ENCODE data around the gene GIMAP6.

GRCh38 chr7:150631866-150632864 lies at the start of gene GIMAP6:
- TF ChIP-seq EZH2 (IDR thresholded peaks at IDR 0.05; ENCODE audit: low read depth, low read length, severe bottlenecking), result no peak
- TF ChIP-seq POLR2A (IDR thresholded peaks at IDR 0.05; ENCODE audit: control extremely low read depth in 1 of 2, low read depth in 2 of 2, low read length in 2 of 2), result no peak
- TF ChIP-seq, protein P1, sequence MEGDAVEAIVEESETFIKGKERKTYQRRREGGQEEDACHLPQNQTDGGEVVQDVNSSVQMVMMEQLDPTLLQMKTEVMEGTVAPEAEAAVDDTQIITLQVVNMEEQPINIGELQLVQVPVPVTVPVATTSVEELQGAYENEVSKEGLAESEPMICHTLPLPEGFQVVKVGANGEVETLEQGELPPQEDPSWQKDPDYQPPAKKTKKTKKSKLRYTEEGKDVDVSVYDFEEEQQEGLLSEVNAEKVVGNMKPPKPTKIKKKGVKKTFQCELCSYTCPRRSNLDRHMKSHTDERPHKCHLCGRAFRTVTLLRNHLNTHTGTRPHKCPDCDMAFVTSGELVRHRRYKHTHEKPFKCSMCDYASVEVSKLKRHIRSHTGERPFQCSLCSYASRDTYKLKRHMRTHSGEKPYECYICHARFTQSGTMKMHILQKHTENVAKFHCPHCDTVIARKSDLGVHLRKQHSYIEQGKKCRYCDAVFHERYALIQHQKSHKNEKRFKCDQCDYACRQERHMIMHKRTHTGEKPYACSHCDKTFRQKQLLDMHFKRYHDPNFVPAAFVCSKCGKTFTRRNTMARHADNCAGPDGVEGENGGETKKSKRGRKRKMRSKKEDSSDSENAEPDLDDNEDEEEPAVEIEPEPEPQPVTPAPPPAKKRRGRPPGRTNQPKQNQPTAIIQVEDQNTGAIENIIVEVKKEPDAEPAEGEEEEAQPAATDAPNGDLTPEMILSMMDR (IDR thresholded peaks at IDR 0.05; ENCODE audit: control extremely low read depth in 1 of 3, insufficient read depth in 1 of 3, low read depth in 1 of 3, low read length in 3 of 3), result no peak
- TF ChIP-seq KDM4A (IDR thresholded peaks at IDR 0.05; ENCODE audit: low read depth, low read length, severe bottlenecking), result no peak
- TF ChIP-seq, protein P2, sequence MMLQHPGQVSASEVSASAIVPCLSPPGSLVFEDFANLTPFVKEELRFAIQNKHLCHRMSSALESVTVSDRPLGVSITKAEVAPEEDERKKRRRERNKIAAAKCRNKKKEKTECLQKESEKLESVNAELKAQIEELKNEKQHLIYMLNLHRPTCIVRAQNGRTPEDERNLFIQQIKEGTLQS (IDR thresholded peaks at IDR 0.05; ENCODE audit: insufficient read depth, low read depth, low read length), result no peak

Measured in H1 (cell line).